Posterior vena cava (tissue), 2 donors: ENCODE data around the gene SORL1. TPM values are rescaled to one million over a fixed set of nuclear protein-coding genes. Genes with fewer than 3 reads are reported as not detected.

ENCODE experiments used
- DNase-seq: peaks from one replicate; pipeline ENCODE4 v3.0.0-alpha.2; 2020; ENCODE audit warnings: low spot score
- intact Hi-C, 2 donors: fragments of 100-400 bp; cut with DNase I; formaldehyde crosslinking; loops; one replicate each; pipeline versions ENCODE4 v1.14.1 to v1.14.2; 2022 to 2023
- total RNA-seq, 2 donors: library from RNA; stranded (reverse); fragmentation: NEBNext Ultra II Directional; extraction: Animal tissue kit (Norgen Biotek cat#: 25700); gene quantifications; one replicate each; pipeline ENCODE4 v1.2.1, GENCODE V29; 2021
- donor health status: DM: yes; HTN: yes; CAD: no.
- donor health status: DM: yes; HTN: yes; CAD: no.

SORL1 gene
- total RNA-seq, 2 donors from 2014 or later, result 9.4 to 15.7 TPM

DNA sequence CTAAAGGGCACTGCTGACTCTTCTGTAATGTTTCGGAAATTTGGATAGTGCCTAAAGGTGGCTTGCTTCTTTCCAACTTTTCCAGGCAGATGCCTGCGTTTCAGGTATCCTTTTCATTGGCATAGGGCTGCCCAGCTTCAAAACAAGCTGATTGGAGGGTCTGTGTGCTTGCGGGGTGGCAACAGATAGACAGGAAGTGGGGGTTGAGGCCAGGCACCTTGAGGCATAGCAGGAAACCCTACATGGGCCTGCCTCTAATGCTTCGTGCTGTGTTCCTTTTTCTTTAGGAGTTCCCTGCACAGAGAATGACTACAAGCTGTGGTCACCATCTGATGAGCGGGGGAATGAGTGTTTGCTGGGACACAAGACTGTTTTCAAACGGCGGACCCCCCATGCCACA lies 92.8 kb downstream of the SORL1 start:
- intact Hi-C loops, result no loop called here
- DNase-seq, result no peak

DNA sequence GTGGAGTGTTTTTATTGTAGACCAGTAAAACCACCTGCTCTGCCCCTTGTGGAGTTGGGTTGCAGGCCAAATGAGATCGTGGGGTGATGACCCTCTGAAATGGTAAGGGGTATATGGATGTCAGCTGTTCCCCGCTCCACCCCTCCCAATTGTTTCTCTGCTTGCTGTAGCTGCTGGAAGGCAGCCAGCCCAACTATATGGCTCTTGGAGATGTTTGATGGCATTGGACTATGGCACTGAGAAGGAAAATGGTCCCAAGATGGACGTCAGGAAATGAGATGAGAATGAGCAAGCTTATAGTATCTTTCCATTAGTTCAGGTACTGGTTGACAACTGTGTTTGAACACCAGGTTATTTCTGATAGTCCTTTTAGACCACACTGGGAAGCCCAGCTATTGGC lies 95.5 kb downstream of the SORL1 start:
- DNase-seq, result no peak
- intact Hi-C loops, result no loop called here

DNA sequence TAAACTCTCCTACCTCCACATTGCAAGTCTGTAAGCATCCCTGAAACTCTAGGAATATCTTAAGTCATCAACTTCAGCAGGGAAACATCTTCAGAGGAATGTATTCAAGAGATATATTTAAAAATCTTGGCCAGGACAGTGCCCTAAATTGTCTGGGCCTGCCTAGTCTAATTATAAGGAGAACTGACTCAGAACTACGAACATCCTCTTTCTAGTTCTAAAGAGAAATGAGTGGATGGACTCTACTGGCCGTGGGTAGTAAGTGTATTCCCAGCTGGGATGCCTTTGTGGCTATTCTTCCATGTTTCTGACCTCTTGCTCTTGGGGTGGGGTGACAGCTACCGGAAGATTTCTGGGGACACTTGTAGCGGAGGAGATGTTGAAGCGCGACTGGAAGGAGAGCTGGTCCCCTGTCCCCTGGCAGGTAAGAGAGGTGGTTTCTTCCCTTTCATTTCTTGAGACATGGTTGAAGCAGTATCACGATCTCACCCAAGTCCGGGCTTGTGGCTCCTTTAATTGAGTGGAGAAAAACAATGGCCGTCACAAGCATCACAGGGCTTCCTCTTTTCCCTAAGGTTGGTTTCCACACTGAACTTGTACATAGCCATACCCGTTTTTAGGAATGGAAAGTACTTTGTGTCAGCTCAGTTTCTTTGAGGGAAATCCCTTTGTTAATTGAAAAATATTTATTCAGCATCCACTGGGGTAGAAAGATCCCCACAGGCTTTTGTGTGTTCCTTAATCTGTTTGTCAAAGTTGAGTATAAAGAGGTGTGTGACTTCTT lies 98.3 kb downstream of the SORL1 start:
- DNase-seq, result no peak

DNA sequence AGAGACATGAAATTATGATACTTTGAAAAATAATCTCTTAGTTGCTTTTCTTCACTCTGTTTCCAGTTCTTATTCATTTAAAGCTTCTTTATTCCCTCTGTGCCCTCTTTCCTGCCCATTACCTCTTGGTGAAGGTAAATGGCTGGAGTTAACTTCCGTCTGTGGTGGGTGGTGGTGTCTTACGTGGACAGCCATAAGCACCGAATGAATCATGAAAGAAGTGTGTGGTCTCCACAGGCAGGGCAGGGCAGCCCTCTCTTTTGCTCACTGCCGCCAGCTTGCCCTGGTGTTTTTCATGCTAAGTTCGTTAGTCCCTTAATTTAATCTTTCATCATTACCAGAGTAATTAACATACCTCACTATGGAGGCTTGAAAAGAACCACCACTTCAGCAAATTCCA lies 99.3 kb downstream of the SORL1 start:
- DNase-seq, result no peak
- intact Hi-C loops, result no loop called here

More for the DNA sequence above, 98.3 kb downstream of the SORL1 start:
- intact Hi-C loops, result no loop called here

DNA sequence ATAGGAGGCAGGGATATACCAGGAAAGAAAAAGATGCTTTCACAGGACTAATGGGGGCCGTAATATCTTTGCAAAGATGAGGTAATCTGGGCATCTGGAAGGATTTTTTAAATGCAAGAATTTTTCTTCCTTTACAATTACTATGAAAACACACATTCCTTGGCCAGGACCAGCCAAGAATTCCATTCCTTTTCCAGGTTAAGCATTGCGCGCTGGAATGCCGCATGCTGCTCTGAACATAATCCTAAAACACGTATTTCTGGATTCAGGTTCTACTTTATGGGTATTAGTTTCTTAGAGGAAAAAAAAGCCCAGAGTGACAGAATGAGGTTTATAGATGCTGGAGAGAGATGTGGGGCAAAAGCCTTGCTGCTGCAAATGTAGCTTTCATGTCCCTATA lies 100.0 kb downstream of the SORL1 start:
- intact Hi-C loops, result no loop called here
- DNase-seq, result no peak

DNA sequence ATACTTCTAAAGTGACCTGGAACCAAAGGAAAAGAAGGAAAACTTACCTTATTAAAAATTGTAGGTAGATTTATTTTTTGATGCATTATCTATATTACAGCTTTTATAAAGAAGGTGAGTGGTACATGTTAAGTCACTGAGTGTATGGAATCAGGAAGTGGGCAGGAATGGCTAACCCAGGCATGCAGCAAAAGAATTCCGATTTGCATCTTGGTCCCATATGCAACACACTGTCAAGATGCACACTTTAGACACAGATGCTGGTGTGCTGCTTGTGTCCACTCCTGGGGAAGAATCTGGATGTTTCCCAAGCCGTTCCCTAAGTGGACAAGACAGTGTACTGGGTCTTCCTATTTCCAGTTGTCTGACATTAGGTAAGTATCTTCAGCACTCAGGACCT lies 100.5 kb downstream of the SORL1 start:
- DNase-seq, result no peak
- intact Hi-C loops, result no loop called here

DNA sequence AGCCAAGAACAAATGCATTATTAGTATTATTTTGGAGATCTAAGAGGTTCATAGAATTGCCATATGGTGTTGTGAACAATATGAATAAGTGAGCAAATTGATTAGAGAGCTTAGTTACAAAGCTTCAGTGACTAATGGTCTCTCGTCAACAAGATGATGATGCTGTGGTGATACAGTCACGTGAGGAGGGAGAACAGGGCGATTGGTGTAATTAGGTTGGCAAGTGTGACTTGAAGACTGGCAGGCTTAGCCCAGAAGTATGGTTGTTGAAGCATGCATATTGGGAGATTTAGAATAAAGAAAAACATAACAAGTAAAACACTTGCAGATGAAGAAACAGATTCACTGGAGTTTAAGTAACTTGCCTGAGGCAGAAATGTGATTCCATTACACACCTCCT lies 101.3 kb downstream of the SORL1 start:
- intact Hi-C loops, result no loop called here
- no peak for DNase-seq

DNA sequence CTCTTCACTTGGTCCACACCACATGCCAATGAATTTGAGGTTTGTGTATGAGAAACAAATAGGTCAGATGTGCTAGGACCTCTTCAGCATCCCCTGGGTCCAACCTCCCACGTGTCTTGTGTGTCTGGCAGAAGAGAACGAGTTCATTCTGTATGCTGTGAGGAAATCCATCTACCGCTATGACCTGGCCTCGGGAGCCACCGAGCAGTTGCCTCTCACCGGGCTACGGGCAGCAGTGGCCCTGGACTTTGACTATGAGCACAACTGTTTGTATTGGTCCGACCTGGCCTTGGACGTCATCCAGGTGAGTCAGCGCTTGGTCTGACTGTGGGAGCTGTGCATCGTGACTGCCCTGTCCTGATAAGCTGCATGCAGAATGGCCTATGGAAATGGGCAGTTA lies 101.7 kb downstream of the SORL1 start:
- intact Hi-C loops, result no loop called here
- no peak for DNase-seq

DNA sequence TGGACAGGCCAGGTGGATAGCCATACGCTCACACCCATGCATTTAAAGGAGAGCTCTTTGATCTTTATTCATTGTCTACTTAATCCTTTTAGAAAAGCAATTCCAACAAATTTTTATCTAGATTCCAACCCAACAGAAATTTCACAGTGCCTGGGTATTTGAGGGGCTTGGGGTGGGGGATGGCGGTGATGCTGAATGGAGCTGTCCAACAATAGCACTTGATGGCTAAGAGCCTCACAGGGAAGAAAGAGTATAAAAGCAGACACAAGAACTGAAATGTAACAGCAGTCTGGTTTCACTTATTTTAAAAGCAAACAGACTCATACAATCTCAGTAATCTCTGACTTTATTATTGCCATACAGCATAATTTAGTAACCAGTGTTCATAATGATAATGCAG lies 102.4 kb downstream of the SORL1 start:
- intact Hi-C loops, result no loop called here
- DNase-seq, result no peak

DNA sequence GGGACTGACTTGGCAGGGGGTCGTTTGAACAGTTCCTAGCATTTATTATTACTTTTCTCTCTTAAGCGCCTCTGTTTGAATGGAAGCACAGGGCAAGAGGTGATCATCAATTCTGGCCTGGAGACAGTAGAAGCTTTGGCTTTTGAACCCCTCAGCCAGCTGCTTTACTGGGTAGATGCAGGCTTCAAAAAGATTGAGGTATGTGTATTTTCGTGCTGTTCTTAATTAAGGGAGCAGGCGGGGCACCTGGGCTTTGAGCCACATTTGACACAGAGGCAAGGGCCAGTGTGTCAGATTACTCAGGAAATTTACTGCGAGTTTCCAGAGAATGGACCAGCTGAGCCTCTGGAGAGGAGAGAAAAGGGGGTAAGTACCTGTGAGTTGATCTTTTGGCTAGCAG lies 103.0 kb downstream of the SORL1 start:
- intact Hi-C loops, result no loop called here
- no peak for DNase-seq

DNA sequence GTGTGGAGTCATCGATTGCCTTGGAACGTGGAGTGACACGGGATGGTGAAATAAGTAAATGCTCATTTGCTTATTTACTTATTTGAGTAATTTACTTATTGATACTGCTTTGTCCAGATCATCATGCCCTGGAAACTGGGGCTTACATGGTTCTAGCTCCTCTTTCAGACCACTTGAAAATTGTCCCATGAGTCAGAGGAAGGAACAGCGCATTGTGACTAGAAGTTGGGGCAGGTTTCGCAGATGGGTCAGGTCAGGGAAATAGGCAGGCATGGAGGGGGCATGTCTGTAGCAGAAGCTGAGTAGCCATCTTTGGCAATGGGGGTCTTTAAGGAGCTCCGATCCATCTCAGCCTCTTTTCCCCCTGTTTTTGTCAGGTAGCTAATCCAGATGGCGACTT lies 104.8 kb downstream of the SORL1 start:
- no peak for DNase-seq
- intact Hi-C loops, result no loop called here

DNA sequence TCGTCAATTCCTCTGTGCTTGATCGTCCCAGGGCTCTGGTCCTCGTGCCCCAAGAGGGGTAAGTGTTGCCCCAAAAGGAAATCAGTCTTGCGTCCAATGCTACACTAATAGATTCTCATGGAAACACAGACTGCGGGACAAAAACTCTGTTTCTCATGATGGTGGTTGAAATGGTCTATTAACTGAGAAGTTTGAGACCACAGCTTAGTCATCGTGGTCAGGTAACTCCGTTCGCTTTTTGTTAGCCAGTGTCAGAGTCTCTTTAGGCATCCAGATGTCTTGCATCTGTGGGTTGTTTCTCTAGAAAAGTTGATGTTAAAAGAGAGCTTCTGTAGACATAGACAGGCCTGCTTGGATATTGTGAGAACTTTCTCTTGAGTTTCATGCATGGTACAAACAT lies 105.2 kb downstream of the SORL1 start:
- DNase-seq, result no peak
- intact Hi-C loops, result no loop called here

DNA sequence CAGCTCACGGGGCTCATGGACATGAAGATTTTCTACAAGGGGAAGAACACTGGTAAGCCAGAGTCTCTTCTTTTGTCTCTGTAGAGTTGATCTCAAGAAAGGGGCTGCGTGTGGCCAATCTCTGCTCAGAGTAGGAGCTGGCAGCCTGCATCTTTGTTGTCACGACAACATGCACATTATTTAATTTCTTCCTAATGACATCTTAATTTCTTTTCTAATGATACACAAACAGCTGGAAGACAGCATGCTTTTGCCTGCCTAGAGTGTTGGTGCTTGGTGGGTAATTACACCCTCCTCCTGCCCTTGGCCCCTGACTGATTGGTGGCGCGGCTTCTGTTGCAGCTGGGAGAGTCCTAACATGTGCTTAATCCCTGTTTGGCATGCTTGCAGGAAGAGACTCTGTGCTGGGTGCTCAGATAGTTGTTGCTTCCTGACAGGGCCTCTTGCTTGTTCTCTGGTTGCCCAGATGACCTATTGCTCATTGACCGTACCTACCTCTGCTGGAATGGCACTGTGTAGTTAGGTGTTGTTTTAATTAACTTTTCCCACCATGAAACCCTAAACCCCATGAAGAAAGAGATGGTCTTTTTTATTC lies 107.6 kb downstream of the SORL1 start:
- no peak for DNase-seq

DNA sequence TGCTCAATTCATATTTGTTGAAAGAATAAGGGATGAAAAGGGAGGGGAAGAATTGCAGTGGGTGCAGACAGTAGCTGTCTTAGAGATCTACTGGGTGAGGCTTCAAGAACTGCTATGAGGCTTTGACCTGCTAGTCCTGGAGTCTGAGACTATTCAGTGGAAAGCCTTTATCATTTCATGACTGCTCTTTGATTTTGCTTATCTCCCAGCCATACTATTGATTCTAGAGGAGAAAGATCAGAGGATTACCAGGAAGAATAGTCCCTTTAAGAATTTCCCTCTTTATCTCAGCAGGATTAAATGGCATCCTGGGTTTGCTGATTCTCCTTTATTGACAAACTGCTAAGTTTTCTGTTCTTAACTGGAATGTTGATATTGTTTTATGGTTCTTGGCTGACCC lies 108.1 kb downstream of the SORL1 start:
- no peak for DNase-seq

More for the DNA sequence above, 107.6 kb downstream of the SORL1 start:
- intact Hi-C loops, result no loop called here

DNA sequence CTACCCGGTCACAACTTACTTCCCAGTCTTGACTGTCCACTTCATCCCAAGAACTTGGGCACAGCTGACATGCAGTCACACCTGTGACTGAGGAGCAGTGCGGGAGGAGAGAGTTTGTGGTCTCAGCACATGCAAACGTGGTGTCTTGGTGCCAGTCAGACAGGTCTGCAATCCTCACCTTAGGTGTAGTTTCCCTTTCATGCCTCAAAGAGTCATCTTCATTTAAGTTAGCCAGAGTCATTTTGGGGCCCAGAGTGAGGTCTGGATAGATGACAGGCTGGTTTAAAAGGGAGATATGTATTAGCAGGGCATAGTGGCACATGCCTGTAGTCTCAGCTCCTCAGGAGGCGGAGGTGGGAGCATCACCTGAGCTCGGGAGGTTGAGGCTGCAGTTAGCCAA lies 109.1 kb downstream of the SORL1 start:
- DNase-seq, result no peak
- intact Hi-C loops, result no loop called here

More for the DNA sequence above, 108.1 kb downstream of the SORL1 start:
- intact Hi-C loops, result no loop called here

DNA sequence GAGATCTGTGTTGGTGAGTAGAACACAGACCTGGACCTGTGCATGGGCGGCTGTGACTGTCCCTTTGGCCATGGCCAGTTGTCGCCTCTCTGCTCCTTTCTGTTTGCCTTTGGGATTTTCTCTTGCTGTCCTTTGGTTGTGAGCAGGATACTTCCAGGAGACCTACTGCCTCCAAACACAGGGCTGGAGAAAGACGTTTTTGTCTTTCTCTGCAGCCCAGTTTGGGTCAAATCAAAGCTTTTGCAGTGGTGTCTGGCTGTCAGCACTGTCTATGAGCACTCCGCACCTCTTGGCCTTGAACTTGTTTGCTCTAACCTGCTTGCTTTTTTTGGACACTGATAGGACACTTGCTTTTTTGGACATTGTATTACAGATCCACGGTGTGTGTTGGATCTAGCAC lies 109.6 kb downstream of the SORL1 start:
- intact Hi-C loops, result no loop called here
- no peak for DNase-seq

DNA sequence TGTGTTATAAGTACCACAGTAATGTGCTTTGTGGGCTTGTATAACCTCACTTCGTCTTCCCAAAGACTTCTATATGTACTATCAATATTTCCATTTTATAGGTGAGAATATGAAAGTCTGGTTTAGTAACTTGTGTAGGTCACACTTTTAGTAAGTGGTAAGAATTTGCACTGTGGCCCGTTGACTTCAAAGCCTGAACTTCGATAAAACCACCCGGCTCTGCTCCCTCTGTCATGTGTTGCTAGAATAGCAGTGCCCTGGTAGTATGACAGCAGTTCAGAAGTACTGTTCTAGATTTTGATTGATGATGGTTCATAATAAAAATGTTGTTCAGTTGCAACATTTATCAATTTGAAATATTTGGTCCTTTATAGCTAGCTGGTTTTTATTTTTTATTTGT lies 110.9 kb downstream of the SORL1 start:
- DNase-seq, result no peak
- intact Hi-C loops, result no loop called here

DNA sequence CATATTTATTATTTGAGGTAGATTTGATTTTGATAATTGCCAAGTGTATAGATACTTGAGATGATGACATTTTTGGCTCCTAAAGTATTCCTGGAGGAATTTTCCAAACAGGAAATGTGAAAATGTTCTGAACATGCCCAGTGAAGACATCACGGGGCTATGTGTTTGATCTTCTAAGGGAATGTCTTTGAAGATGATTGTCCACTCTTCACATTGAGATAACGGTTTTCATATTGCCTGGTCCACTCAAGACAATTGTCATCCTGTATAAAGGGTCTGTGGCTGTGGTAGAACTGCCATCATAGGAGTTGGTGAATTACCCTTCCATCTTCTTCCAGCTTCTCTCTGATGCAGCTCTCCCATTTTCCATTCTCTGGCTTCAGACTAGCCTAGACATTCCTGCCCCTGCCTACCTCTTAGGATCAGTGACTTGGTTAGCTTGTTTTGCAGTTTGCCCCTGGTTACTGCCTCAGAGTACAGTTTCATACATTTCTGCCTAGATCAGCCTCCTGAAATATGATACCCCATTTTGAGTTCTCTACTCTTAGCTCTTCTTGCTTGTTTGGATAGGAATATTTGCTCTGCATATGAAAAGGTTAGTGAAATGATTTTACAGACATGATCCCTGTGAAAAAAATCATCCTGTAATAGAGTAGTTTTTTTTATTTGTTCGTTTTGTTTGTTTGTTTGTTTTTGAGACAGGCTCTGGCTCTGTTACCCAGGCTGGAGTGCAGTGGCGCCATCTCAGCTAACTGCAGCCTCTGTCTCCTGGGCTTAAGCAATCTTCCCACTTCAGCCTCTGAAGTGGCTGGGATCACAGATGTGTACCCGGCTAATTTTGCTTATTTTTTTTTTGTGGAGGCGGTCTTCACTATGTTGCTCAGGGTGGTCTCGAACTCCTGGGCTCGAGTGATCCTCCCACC lies 112.0 kb downstream of the SORL1 start:
- DNase-seq, result no peak
- intact Hi-C loops, result no loop called here

DNA sequence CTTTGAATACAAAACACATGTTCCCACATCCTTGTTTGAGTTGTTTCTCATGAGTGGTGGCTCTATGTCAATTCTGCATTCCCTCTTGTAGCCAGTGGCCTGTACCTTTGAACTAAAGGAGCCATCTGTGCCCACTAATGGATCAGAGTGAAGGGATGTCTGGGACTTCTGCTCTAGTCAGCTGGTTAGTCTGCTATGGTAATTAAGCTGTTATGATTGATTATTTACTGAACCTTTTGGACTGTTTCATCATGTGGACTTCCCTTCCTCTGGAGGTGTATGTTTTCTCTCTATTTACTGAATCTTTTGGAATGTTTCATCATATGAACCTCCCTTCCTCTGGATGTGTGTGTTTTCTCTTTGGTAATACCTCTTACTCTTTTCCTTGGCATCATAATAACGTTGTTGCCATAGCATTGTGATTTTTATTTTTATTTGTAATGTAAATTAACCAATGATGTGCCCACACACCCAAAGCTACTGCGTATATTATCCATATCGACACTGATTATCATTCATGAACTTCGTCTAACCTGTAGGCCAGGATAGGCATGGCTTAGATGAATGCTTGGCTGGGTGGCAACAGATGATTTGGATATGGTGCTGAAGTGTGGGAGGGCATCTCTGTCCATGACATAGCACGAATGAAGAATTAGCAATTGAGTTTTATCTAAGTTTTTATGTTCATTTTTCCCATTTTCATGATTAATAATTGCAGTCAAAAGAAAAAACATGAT lies 113.0 kb downstream of the SORL1 start:
- intact Hi-C loops, result no loop called here
- no peak for DNase-seq
